GM21367 (cell line): ENCODE measurements around the gene RAB26.
"Not testable (repeated sequence)": the region's sequence is repeated elsewhere in the genome, so short reads cannot be mapped to it uniquely, and the experiment has no call there.

Source experiments
- ATAC-seq: cut with Tn5 transposase; IDR thresholded peaks from one replicate; pipeline ENCODE4 v1.9.1; 2021; ENCODE audit not compliant: unreplicated experiment

The RAB26 gene

DNA sequence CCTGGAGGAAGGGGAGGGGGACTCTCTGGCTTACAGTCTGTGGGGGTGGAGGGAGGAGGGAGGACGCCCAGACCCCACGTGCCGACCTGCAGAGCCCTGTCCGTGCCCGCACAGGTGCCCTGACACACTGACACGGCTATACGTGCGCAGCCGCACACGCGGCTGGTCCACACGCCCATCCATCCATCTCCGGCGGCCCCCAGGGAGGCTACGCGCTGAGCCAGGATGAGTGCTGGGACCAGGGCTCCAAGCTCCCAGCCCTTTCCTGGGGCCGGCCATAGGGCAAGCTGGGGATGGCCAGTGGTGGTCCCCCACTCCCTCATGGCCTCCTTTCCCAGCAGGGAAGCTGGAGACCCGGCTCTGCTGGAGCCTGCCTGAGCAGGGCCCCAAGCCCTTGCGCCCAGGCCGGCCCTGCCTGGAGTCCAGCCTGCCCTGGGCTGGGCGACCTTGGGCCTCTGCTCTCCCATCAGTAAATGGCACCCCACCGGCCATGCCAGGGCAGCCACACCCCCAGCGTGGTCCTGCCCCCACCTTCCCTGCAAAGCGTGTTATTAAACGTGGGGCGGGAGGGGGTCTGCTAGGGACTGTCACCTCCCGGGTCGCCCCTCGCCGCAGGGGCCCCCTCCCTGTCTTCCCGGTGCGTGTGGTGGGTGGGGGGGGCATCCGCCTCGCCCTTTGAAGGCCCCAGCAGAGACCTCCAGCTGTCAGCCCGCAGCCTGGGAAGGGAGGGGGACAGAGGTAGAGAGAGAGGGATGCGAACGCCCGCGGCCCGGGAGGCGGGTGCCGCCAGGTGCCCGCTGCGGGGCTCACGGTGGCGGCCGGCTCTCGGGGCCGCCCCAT lies 47.1 kb downstream of the RAB26 start:
- ATAC-seq = no peak

DNA sequence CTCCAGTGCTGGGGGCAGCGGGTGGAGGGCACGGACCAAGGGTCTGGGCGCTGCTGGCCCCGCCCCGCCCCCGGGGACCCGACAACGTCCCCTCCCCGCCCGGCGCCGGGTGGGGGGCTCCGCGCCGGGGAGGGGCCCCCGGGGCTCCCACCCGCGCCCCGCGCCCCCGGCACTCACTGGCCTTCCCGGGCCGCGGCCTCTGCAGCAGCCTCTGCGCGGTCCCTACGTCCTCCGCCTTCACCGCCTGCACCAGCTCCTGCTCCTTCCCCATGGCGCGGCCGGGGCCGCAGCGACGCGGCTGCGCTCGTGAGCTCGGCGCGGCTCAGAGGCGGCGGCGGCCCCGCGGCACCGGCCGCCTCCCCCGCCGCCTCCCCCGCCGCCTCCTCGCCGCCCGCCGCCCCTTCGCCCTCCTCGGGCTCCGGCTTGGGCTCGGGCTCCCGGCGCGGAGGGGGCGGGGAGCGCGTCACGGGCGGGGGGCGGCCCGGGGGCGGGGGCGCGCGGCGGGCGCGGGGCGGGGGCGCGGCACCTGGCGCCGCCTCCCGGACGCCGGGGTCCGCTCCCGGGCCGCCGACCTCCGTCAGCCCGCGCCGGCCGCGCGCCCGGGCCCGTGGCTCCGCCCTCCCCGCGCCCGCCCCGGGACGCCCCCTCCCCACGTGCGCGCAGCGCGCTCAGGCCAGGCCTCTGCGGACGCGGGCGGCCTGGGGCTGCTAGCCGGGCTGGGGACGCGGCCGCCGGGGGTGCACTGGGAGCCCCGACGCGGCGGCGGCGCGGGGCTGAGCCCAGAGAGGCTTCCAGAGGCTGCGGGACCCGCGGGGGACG lies 47.9 kb downstream of the RAB26 start, which contains the start of gene CASKIN1:
TSS of gene CASKIN1 (minus strand) at position 444 of the 819 bp plus-strand sequence. CDS start at position 271, 173 bp downstream.
- ATAC-seq = no peak

GRCh38 chr16:2196981-2197511 lies 48.6 kb downstream of the RAB26 start:
- no peak for ATAC-seq

GRCh38 chr16:2197765-2198164 lies 49.3 kb downstream of the RAB26 start:
- ATAC-seq = no peak

GRCh38 chr16:2198283-2198682 lies 49.9 kb downstream of the RAB26 start:
- ATAC-seq = no peak

- no peak for ATAC-seq
Observed at GRCh38 chr16:2199095-2199494, 50.7 kb downstream of the RAB26 start.

DNA sequence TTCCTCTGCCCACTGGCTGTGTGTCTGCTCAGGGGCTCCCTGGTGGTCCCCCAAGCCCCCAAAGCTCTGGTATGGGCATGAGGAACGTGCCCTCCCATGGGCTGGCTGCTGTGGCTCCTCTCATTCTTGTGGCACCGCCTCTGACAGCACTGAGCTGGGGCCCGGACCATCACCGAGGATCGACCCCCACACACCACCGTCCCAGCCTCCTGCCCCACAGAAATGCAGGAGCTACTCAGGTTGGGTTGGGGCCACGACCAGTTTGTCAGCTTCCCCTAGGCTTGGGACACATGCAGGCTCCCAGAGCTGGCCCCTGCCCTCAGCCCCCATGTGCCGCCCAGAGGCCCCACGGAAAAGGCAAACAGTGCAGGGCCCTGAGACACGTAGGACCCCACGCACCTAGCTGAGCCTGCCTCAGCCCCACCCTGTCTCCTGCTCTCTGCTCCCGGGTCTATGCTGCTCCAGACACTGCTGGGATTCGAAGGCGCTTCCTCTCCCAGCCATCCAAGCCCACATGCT lies 51.3 kb downstream of the RAB26 start:
- ATAC-seq = no peak

- ATAC-seq = no peak
Observed at GRCh38 chr16:2200313-2200712, 51.9 kb downstream of the RAB26 start.

DNA sequence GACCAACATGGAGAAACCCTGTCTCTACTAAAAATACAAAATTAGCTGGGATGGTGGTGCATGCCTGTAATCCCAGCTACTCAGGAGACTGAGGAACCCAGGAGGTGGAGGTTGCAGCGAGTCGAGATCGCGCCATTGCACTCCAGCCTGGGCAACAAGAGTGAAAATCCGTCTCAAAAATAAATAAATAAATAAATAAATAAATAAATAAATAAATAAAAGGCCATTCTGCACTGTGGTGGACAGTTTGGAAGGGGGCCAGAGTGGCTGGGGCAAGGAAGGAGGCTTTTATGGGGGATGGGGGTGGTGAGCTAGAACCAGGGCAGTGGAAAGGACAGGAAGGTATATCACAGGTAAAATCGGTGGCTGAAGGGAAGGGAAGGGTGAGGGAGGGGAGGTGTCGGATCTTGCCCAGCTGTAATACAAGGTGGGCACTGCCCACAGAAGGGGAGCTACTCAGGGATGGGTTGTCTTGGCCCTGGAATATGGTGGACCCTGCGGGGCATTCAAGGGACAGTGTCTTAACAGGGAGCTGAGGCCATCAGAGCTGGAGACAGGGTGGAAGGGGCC lies 54.8 kb downstream of the RAB26 start:
- not testable (repeated sequence) for ATAC-seq
